ENCODE results near the gene TP53AIP1. TPM values are rescaled to one million over a fixed set of nuclear protein-coding genes. Genes with fewer than 3 reads are reported as not detected.

The TP53AIP1 gene
- total and polyA plus RNA-seq, 2 experiments from 2014 or later, result 0.17 to 0.23 TPM

DNA sequence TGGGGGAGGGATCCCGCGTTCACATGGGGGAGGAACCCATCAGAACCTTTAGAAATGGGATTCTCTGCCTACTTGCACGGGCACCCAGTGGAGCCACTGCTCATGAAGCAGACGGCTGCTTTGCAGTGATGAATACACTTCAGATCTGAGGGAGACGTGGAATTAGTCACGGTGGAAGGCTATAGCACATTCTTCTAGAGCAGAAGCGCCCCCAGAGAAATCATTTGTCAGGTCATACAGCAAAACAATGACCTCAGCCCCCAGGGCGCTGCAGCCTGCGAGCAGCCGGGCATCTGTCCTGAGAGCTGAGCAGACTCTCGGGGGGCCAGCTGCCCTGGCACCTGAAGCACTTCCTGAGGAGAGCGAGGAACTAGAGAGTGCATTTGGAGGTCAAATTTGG, 12.7 kb downstream of the TP53AIP1 start:
- H3K79me2 ChIP-seq, result no peaks in the 10 kb centered on the region
- H3K4me2 ChIP-seq, result no peak overlapping the region
- H2AFZ ChIP-seq, result no peak overlapping the region
- TF ChIP-seq, protein P1, sequence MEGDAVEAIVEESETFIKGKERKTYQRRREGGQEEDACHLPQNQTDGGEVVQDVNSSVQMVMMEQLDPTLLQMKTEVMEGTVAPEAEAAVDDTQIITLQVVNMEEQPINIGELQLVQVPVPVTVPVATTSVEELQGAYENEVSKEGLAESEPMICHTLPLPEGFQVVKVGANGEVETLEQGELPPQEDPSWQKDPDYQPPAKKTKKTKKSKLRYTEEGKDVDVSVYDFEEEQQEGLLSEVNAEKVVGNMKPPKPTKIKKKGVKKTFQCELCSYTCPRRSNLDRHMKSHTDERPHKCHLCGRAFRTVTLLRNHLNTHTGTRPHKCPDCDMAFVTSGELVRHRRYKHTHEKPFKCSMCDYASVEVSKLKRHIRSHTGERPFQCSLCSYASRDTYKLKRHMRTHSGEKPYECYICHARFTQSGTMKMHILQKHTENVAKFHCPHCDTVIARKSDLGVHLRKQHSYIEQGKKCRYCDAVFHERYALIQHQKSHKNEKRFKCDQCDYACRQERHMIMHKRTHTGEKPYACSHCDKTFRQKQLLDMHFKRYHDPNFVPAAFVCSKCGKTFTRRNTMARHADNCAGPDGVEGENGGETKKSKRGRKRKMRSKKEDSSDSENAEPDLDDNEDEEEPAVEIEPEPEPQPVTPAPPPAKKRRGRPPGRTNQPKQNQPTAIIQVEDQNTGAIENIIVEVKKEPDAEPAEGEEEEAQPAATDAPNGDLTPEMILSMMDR (IDR thresholded peaks at IDR 0.05; ENCODE audit: poor library complexity), result no peak
- TF ChIP-seq EZH2phosphoT487 (IDR thresholded peaks at IDR 0.05; ENCODE audit: low read depth, severe bottlenecking, unreplicated experiment) (no peak), EZH2 (IDR thresholded peaks at IDR 0.05; ENCODE audit: borderline replicate concordance) (no peak)
- no peak overlapping the region for H3K4me3 ChIP-seq
- WGBS (ENCODE audit: low lambda C conversion rate, missing lambda C conversion rate), result 49% methylated on average over 12 of the region's 12 CpGs
- no peaks in the 10 kb centered on the region for H3K4me1 ChIP-seq (ENCODE audit: insufficient read depth)
- H3K27ac ChIP-seq, result no peak overlapping the region
- H3K27me3 ChIP-seq, result no peaks in the 10 kb centered on the region
- H3K9me2 ChIP-seq (replicated peaks; ENCODE audit: insufficient read depth), result no peaks in the 10 kb centered on the region
- H3K36me3 ChIP-seq (replicated peaks; ENCODE audit: insufficient read depth, low read depth), result no peaks in the 10 kb centered on the region
- H3K9me3 ChIP-seq (ENCODE audit: low read depth), result no peaks in the 10 kb centered on the region
- H4K20me1 ChIP-seq (ENCODE audit: insufficient read depth, poor library complexity, severe bottlenecking), result no peaks in the 10 kb centered on the region
- no peak for DNase-seq (ENCODE audit: low spot score)

DNA sequence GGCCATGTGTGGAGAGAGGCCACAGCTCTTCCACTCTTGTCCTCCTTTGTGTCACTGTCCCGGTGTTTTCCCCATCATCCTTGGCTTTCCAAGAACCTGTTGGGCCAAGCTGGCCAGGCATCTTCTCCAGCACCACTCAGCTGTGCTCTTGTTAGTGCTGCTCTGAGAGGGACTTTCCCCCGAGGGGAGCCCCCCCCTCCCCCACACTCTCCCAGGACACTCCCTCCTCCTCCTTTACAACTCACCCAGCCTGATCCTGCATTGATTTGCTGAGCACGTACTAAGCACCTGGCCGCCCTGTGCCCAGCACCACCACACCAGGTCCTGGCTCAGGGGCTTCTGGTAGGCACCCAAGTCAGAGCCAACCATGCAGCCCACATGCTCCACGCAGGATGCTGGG, 13.2 kb downstream of the TP53AIP1 start:
- Histone ChIP-seq H3K4me1 (ENCODE audit: insufficient read depth) (no peaks in the 10 kb centered on the region), H3K9me3 (ENCODE audit: low read depth) (no peaks in the 10 kb centered on the region), H3K4me3 (no peak overlapping the region), H3K27ac (no peak overlapping the region), H3K4me2 (no peak overlapping the region), H3K27me3 (no peaks in the 10 kb centered on the region), H2AFZ (no peak overlapping the region), H3K9me2 (replicated peaks; ENCODE audit: insufficient read depth) (no peaks in the 10 kb centered on the region), H4K20me1 (ENCODE audit: insufficient read depth, poor library complexity, severe bottlenecking) (no peaks in the 10 kb centered on the region), H3K36me3 (replicated peaks; ENCODE audit: insufficient read depth, low read depth) (no peaks in the 10 kb centered on the region), H3K79me2 (no peaks in the 10 kb centered on the region)
- 61% methylated on average over 5 of the region's 5 CpGs for WGBS (ENCODE audit: low lambda C conversion rate, missing lambda C conversion rate)
- no peak for TF ChIP-seq EZH2 (IDR thresholded peaks at IDR 0.05; ENCODE audit: borderline replicate concordance)
- no peak for TF ChIP-seq EZH2phosphoT487 (IDR thresholded peaks at IDR 0.05; ENCODE audit: low read depth, severe bottlenecking, unreplicated experiment)
- TF ChIP-seq, protein P1 (IDR thresholded peaks at IDR 0.05; ENCODE audit: poor library complexity), result no peak
- no peak for DNase-seq (ENCODE audit: low spot score)

DNA sequence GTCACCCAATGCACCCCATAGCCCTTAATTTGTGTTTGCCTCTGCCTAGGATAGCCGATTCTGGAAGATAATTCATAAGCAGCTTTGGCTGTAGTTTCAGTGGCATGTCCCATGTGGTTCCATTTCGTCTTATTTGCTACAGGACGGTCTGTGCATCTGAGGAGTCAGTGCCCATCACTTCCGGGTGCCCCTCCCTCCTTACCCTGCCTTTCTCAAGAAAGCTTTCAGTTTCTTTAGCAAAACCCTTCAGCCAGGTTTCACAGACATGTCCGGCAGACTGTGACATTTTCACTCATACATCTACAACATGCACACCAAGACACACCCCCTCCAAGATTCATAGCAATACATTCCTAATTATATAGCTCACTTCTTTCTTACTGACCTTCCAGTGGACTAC, 14.3 kb downstream of the TP53AIP1 start:
- WGBS (ENCODE audit: low lambda C conversion rate, missing lambda C conversion rate), result 72% methylated on average over 5 of the region's 5 CpGs
- Histone ChIP-seq H4K20me1 (ENCODE audit: insufficient read depth, poor library complexity, severe bottlenecking) (no peaks in the 10 kb centered on the region), H3K4me3 (no peak overlapping the region), H3K9me3 (ENCODE audit: low read depth) (no peaks in the 10 kb centered on the region), H3K36me3 (replicated peaks; ENCODE audit: insufficient read depth, low read depth) (no peaks in the 10 kb centered on the region), H3K27ac (no peak overlapping the region), H3K4me1 (ENCODE audit: insufficient read depth) (no peaks in the 10 kb centered on the region), H3K79me2 (no peaks in the 10 kb centered on the region), H3K4me2 (no peak overlapping the region), H2AFZ (no peak overlapping the region), H3K27me3 (no peaks in the 10 kb centered on the region), H3K9me2 (replicated peaks; ENCODE audit: insufficient read depth) (no peaks in the 10 kb centered on the region)
- DNase-seq (ENCODE audit: low spot score), result no peak
- TF ChIP-seq EZH2phosphoT487 (IDR thresholded peaks at IDR 0.05; ENCODE audit: low read depth, severe bottlenecking, unreplicated experiment), result no peak
- TF ChIP-seq, protein P1 (IDR thresholded peaks at IDR 0.05; ENCODE audit: poor library complexity), result no peak
- TF ChIP-seq EZH2 (IDR thresholded peaks at IDR 0.05; ENCODE audit: borderline replicate concordance), result no peak

All from hepatocyte (in vitro differentiated cells).